Suppressor macrophage (primary cell): ENCODE measurements around the gene CALHM3.

Experiments used
- DNase-seq, 4 experiments: peaks; one replicate each; pipeline ENCODE4 v3.0.0-alpha.2; 2020 to 2022

The CALHM3 gene

DNA sequence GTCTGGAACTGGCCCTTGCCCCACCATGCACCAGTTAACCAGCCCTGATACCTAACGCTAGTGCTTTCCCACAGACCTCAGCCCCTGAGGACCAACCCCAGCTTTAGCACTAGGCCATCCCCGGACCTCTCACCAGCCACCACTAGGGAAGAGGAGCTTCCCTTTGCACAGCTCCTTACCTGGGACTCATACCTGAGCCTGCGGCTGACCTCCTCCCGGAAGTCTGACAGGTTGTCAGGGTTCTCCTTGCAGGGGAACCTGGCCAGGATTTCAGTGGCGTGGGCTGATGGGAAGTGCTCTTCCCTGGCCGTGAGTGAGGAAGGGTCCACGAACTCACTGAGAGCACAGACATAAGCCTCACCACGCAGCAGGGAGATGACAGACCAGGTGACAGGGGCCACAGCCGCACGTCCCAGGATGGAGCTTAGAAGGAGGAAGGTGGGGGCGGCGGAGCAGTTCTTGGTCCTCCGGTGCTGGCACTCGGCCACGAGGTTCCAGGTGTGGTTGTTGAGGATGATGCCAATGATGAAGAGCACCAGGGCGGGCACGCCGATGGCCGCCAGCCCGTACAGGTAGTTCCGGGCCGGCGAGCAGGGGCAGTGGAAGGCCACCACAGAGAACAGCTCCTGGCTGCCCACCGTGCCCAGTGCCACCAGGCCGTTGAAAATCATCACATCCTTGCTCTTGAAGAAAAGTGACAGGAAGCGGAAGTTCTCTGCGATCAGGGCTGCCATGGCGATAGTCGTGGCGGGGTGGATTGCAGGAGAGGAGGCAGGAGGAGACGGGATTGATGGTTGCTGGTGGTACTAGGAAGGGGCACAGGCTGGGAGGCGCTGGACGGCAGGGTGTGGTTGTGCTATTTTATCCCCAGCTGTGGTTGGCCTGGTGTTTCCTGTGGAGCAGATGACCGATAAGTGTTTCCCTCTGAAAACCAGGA is 29.6 kb downstream of the CALHM3 start:
- peak in 1 of 4 experiments; percentile 24 for DNase-seq

DNA sequence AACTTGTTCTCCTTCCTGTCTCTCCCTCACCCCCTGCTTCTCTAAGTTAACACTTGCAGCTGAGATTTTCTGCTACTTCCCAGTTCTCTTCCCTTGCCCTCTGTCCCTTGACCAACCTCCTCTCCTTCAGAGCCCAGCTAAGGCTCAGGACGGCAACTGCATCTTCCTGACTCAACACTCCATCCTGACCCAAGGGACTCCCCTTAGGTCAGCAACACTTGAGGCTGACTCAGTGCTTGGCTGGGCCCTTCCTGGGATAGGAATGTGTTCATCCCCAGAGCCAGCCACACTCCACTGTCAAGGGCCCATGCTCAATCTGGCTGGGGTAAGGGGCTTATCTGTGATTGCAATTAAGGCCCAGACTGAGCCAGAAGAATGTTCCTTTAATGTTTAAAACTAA is 30.3 kb downstream of the CALHM3 start:
- peak; percentile 72 to 89 (median 87) for DNase-seq

DNA sequence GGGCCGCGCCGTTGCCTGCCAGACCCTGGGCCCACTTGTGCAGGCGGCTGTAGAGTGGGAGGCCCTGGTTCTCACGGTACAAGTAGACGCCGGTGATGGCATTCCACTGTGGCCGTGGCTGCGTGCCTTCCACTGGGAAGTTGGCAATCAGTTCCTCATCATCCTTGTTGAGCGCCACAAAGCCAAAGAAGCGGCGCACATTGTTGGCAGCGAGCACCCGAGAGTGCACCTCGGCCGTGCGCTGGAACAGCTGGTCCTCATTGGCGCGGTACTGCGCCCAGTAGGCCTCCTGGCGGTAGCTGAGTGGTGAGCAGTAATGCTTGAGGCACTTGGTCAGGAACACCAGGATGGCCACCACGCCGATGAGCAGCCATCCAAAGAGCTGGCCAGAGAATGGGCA is 31.9 kb downstream of the CALHM3 start:
- no peak for DNase-seq

DNA sequence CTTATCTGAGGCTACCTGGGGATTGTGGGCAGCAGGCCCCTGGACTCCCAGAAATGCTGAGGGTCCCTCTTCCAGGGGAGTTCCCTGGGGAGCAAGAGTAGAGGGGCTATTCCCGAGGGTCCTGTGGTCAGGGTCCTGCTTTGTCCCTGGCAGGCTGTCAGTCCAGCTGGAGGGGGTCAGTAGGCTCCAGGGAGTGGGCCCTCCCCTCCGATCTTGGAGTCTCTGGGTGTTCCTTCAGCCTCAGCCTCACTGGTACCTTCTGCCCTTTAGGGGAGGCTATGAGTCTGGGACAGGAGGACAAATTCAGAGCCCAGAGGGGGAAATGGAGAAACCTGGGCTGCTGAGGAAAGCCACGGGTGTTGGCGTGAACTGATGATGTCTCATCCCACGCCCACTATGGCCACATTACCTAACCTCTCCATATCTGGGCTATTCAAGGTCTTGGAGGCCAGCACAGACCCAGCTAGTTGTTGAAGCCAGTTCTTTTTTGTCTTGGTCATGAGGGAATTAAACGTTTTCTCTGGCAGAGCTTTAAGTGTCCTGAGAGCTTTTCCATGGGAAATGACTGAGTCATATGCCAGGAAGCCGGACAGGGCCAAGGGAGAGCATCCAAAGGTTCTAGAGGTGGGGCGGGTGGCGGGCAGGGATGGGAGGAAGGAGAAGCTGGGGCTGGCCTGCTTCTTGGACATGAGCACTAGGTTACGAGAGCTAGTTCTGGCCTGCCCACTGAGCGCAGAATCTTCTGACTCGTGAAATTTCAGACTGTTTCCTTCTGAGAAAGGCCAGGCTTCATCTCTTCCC is 33.1 kb downstream of the CALHM3 start:
- peak; percentile 52 to 74 (median 70) for DNase-seq

DNA sequence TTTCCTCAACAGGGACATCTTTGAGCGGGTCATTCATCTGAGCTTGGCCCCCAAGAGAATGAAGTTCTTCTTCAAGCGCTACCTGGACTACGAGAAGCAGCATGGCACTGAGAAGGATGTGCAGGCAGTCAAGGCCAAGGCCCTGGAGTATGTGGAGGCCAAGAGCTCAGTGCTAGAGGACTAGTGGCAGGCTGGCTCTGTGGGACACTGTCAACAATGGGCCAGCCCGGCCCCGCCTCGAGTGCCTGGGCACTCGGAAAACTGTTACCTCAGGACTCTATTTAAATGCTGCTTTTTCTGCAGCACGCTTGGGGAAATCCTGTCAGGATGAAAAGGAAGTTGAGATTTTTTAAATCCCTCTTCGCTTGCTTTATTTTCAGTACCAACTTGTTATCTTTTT is 33.7 kb downstream of the CALHM3 start:
- no peak for DNase-seq

DNA sequence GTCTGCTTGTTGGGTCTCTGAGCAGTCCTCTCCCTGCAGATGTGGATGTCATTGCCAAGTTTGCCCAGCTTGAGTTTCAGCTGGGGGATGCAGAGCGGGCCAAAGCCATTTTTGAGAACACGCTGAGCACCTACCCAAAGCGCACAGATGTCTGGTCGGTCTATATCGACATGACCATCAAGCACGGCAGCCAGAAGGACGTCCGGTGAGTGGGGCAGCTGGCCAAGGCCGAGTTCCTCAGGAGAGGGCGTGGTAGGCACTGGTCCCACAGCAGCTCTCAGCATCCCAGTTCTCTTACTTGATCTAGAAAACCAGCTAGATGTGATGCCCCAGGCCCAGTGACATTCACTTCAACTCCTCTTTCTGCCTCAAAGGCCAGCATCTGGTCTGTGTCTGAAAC is 34.6 kb downstream of the CALHM3 start:
- no peak for DNase-seq

DNA sequence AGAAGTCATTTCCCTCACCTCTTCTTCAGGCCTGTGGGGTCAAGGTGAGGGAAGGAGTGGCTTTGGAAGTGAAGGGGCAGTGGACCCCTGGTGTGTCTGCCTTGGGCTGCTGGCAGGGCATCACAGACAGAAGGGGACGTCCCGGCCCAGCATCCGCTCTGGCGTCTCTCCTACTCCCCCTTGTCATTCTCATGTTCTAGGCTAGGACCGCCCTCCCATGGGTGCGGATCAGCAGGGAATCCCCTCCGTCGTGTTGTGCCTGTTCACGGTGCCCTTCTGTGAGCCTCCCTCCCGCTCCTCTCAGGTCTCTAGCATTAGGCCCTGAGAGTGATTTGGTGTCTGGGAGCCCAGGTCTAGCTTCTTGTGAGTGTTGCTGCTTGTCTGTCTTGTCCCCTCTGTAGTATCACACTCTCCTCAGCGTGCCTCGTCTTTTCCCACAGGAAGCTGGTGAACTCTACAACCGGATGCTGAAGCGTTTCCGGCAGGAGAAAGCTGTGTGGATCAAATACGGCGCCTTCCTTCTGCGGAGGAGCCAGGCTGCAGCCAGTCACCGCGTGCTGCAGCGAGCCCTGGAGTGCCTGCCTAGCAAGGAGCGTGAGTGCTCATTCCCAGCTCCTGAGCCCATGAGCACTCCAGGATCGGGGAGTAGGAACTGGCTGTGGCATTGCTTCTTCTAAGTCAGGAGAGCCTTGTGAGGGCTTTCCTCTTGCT is 35.4 kb downstream of the CALHM3 start:
- DNase-seq = no peak

DNA sequence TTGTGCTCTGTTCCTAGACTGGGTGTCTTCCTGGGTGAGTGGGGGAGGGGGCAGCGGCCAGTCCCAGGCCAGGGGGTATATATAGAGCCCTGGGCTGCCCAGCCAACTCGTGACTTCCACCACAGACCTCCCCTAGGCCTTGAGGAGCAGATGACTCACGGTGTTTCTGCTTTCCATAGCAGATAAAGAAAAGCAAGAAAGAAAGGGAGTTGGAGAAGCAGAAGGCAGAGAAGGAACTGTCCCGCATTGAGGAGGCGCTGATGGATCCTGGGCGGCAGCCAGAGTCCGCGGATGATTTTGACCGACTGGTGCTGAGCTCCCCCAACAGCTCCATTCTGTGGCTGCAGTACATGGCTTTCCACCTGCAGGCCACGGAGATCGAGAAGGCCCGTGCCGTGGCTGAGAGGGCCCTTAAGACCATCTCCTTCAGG is 37.0 kb downstream of the CALHM3 start:
- DNase-seq = peak; percentile 78 to 92 (median 90)

DNA sequence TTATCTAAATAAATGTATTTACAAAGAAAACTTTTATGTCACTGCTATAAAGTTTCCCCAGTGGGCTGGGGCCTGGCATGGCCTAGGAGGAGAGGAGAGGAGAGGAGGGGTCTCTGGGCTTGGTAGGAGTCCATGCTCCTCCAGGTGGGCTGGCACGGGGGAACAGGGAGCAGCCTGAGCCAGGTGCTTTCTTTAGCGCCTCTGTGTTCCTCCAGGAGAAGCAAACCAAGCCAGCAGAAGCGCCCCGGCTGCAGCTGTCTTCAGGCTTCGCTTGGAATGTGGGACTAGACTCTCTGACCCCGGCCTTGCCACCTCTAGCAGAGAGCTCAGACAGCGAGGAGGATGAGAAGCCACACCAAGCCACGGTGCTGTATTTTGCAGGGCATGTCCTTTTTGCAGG is 37.4 kb downstream of the CALHM3 start:
- no peak for DNase-seq

DNA sequence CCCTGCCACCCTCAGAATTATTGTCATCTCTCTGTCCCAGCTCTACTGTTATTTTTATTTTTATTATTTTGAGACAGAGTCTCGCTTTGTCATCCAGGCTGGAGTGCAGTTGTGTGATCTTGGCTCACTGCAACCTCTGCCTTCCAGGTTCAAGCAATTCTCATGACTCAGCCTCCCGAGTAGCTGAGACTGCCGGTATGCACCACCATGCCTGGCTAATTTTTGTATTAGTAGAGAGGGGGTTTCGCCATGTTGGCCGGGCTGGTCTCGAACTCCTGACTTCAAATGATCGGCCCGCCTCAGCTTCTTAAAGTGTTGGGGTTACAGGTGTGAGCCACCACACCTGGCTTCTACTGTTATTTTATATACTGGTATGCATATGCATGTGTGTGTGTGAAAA is 37.8 kb downstream of the CALHM3 start:
- DNase-seq = no peak

DNA sequence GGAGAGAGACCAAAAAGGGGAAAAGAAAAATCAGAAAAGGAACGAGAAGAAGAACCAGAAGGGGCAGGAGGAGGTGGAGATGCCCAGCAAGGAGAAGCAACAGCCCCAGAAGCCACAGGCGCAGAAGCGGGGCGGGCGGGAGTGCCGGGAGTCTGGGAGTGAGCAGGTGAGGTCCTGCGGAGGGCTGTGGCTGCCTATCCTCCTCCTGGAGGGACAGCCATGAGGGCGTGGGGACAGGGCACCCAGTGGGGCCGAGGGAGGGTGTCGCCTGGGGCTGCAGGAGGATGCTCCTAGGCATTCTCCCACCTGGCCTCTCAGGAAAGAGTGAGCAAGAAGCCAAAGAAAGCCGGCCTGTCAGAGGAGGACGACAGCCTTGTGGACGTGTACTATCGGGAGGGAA is 38.6 kb downstream of the CALHM3 start:
- no peak for DNase-seq

DNA sequence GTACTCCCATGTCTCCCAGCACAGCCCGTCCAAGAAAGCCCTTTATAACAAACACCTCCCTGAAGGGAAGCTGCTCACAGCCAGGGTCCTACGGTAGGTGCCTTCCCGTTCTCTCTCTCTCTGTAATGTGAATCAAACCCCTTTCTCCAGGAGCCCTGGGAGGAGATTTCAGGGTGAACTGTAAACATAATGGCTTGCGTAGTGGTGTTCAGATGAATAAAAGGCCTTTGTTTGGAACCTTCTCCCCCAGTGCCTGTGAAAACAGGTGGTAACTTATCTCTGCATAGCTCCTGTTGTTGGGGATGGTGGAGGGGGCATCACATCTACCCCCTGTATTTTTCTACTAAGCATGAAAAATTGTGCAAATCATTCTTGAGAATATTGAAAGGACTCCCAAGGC is 39.3 kb downstream of the CALHM3 start:
- no peak for DNase-seq

DNA sequence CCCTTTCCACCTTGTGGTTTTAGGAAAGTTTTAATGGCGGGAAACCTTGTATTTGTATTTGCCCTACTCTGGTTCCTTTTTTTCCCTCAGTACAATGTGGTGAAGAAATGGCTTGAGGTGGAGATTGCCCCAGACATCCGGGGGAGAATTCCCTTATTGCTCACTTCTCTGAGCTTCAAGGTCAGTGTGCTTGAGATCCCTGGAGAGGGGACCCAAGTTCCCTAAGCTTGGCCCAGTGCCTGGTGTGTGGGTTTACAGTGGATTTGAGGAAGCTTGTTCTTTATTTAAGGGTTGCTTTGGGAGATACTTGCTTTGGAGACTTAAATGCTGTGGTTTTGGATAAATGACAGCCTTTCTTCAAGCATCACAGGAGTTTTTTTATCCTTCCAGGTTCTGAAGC is 45.2 kb downstream of the CALHM3 start:
- peak; percentile 92 to 97 (median 96) for DNase-seq

DNA sequence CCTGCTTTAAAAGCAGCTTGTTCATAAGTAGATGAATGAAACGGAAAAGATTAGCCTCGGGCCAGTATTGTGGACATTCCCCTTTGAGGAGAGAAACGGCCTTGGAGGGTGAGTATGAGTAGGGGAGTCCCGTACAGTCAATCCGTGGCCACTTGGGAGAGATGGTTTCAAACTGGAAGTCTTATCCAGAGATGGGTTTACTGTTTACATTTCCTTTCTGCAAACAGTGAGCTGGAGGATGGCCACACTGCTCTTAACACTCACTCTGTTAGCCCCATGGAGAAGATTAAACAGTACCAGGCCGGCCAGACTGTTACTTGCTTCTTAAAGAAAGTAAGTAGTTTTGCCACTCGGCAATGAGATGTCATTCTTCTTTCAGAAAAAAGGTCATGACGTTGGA is 47.1 kb downstream of the CALHM3 start:
- no peak for DNase-seq

DNA sequence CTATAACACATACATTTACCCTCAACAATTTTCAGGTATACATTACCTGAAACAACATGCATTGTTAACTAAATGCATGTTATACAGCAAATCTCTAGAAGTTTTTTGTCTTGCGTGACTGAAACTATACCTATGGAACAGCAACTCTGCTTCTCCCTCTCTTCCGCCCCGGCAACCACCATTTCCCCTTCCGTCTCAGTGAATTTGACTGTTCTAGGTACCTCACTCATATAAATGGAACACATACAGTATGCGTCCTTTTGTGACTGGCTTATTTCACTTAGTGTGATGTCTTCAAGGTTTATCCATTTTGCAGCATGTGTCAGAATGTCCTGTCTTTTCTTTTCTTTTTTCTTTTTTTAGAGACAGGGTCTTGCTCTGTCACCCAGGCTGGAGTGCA is 49.4 kb downstream of the CALHM3 start:
- no peak for DNase-seq

DNA sequence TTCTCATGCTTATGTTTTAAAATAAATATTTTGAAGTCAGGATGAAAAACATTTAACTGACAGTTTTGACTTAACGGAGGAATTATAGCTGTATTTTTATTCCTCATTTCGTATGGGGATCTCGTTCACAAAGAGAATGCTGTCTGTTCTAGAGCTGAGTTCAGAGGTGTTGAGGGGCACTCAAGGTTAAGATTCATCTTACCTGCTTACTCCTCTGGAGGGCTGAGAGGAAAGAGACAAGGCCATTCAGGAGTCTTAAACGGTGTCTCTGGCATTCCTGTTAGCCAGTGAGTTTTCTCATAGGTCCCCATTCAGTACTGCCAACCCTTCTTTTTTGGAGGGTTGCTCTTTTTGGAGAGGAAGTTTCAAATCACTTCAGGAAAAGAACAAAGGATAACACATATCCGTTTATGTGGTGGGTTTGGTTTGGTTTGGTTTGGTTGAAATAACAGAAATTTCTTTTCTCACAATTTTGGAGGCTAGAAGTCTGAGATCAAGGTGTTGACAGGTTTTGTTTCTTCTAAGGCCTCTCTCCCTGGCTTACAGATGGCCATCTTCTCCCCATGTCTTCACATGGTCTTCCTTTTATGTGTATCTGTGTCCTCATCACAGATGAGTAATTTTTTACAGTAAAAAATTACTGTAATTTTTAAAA is 49.9 kb downstream of the CALHM3 start:
- no peak for DNase-seq

DNA sequence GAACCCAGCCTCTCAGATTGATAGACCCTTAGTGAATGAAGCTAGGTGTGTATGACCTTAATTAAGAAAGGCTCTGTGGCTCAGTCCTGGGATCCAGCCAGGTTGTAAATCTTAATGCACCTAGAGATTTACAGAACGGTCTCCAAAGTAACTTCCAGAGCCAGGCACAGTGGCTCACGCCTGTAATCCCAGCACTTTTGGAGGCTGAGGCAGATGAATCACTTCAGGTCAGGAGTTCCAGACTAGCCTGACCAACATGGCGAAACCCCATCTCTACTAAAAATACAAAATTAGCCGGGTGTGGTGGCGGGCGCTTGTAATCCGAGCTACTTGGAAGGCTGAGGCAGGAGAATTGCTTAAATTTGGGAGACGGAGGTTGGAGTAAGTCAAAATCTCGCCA is 51.2 kb downstream of the CALHM3 start:
- no peak for DNase-seq

DNA sequence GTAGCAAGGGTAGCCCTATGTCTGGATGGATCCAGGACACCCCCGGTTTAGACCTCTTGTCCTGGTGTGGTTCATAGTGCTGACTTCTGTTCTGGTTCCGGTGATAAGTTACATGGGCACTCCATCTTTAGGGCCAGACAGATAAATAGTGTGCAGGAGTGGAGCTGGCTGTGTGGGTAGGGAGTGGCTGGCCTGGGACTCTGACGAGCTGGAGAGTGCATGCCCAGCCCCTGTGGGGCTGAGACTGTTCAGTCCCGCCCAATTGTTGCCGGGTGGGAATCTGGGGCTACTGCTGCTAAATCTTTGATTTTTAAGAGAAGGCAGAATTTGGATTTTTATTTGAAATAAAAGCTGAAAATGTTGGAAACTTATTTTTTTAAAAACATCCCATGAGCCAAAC is 55.3 kb downstream of the CALHM3 start:
- DNase-seq = no peak
